Keratinocyte (primary cell): ENCODE measurements around the gene ADGRB3. TPM values are rescaled to one million over a fixed set of nuclear protein-coding genes. Genes with fewer than 3 reads are reported as not detected.

Experiments
- DNase-seq: peaks from one replicate; pipeline ENCODE4 v3.0.0-alpha.2; 2011; ENCODE audit warnings: low read depth, missing footprints, low spot score
- FAIRE-seq: peaks from 2 replicates; lab custom pipeline; 2011; peaks lifted over from hg19 to GRCh38; lab: Jason Lieb, UNC
- H2AFZ ChIP-seq: 2 replicates; pipeline ENCODE4 v1.6.0; 2012; ENCODE audit warnings: low read length, control low read depth, inconsistent platforms; ENCODE audit not compliant: control insufficient read depth
- H3K27ac ChIP-seq: 2 replicates; pipeline ENCODE4 v1.5.1; 2011; ENCODE audit warnings: low read length; ENCODE audit not compliant: control insufficient read depth, insufficient read depth
- H3K27me3 ChIP-seq: 3 replicates; pipeline ENCODE4 v1.6.0; 2011; ENCODE audit warnings: low read length; ENCODE audit not compliant: control insufficient read depth, insufficient read depth; ENCODE audit errors: extremely low read depth
- H3K36me3 ChIP-seq, 2 experiments: 2 replicates in 1 of 2; 3 replicates in 1 of 2; pipeline ENCODE4 v1.5.1; 2011; ENCODE audit warnings: low read length in 2 of 2, mild to moderate bottlenecking in 1 of 2; ENCODE audit not compliant: control insufficient read depth in 2 of 2, insufficient read depth in 2 of 2; ENCODE audit errors: extremely low read depth in 1 of 2
- H3K4me1 ChIP-seq: 3 replicates; pipeline ENCODE4 v1.5.1; 2011; ENCODE audit warnings: low read length; ENCODE audit not compliant: control insufficient read depth, insufficient read depth; ENCODE audit errors: extremely low read depth
- H3K4me2 ChIP-seq: 3 replicates; pipeline ENCODE4 v1.6.0; 2011; ENCODE audit warnings: low read depth, low read length; ENCODE audit not compliant: control insufficient read depth, insufficient read depth; ENCODE audit errors: extremely low read depth
- H3K4me3 ChIP-seq, 3 experiments: fragments of 200-600 bp in 1 of 3; sonication (generic) in 1 of 3; 2 replicates in 2 of 3; 3 replicates in 1 of 3; pipeline ENCODE4 v1.5.1; 2011 to 2016; ENCODE audit warnings: low read length in 3 of 3, mild to moderate bottlenecking in 3 of 3, control low read depth in 2 of 3, inconsistent platforms in 1 of 3, low read depth in 1 of 3, mixed read lengths in 1 of 3, mixed run types in 1 of 3, moderate library complexity in 1 of 3; ENCODE audit not compliant: control insufficient read depth in 2 of 3, insufficient read depth in 2 of 3; ENCODE audit errors: extremely low read depth in 1 of 3
- H3K79me2 ChIP-seq: 2 replicates; pipeline ENCODE4 v1.6.0; 2012; ENCODE audit warnings: low read length; ENCODE audit not compliant: control insufficient read depth, insufficient read depth
- H3K9ac ChIP-seq: 3 replicates; pipeline ENCODE4 v1.6.0; 2011; ENCODE audit warnings: low read length; ENCODE audit not compliant: control insufficient read depth, insufficient read depth; ENCODE audit errors: extremely low read depth
- H3K9me1 ChIP-seq: 3 replicates; pipeline ENCODE4 v1.6.0; 2011; ENCODE audit warnings: low read length; ENCODE audit not compliant: control insufficient read depth, insufficient read depth; ENCODE audit errors: extremely low read depth
- H3K9me3 ChIP-seq: 2 replicates; pipeline ENCODE4 v1.5.1; 2012; ENCODE audit warnings: low read depth, low read length; ENCODE audit not compliant: control insufficient read depth
- H4K20me1 ChIP-seq: 3 replicates; pipeline ENCODE4 v1.6.0; 2011; ENCODE audit warnings: low read length; ENCODE audit not compliant: control insufficient read depth, insufficient read depth; ENCODE audit errors: extremely low read depth
- CTCF ChIP-seq, 3 experiments: IDR thresholded peaks in 1 of 3; conservative IDR thresholded peaks in 1 of 3; optimal IDR thresholded peaks in 1 of 3; 2 replicates in 2 of 3; 3 replicates in 1 of 3; pipeline versions ENCODE3 to v1.5.1; 2011; ENCODE audit warnings: low read length in 3 of 3, mild to moderate bottlenecking in 3 of 3, moderate library complexity in 2 of 3, control low read depth in 1 of 3, inconsistent platforms in 1 of 3; ENCODE audit not compliant: insufficient read depth in 2 of 3; ENCODE audit errors: extremely low read depth in 1 of 3
- EZH2 ChIP-seq: IDR thresholded peaks from one replicate; pipeline ENCODE4 v1.6.1; 2012; ENCODE audit warnings: inconsistent platforms, mild to moderate bottlenecking, low read length, moderate library complexity
- dilution Hi-C: fragments of 300-500 bp; cut with MboI; formaldehyde crosslinking; loops from one replicate; pipeline ENCODE4 v1.7.0; 2020; ENCODE audit warnings: low sequenced_read_pairs; ENCODE audit not compliant: extremely low pct_ligation_motif_present
- polyA plus RNA-seq, 5 experiments: library from polyadenylated mRNA; depleted of rRNA in 3 of 5; stranded (reverse) in 3 of 5; stranded (forward) in 1 of 5; unstranded in 1 of 5; fragments of >200 nt; gene quantifications; 1 replicate in 1 of 5; 2 replicates in 3 of 5; 3 replicates in 1 of 5; pipeline versions ENCODE4 v1.2.1 to v1.2.3, GENCODE V29; 2011 to 2012; ENCODE audit warnings: missing spikeins in 2 of 5, low read depth in 1 of 5, low replicate concordance in 1 of 5

ADGRB3 gene
- polyA plus RNA-seq, 1 donor (not counting 4 experiments of a cell fraction or from before 2014, with no cell fraction given), result not detected

GRCh38 chr6:68632734-68633133, 2.3 kb upstream of the ADGRB3 start:
- Histone ChIP-seq H3K4me1 (peaks cover 4% of the 10 kb centered on the region), H3K4me2 (no peak overlapping the region), H3K9me1 (no peaks in the 10 kb centered on the region), H3K79me2 (no peaks in the 10 kb centered on the region), H4K20me1 (no peaks in the 10 kb centered on the region), H3K27ac (no peak overlapping the region), H3K27me3 (peaks cover 34% of the 10 kb centered on the region), H3K9ac (no peak overlapping the region), H2AFZ (no peak overlapping the region), H3K9me3 (no peaks in the 10 kb centered on the region), H3K4me3 (no peak overlapping the region), H3K36me3 (no peaks in the 10 kb centered on the region)
- dilution Hi-C loops, result no loop called here
- FAIRE-seq (no peak), DNase-seq (no peak)
- TF ChIP-seq CTCF (optimal IDR thresholded peaks at IDR 0.05 in 1 of 3, IDR thresholded peaks at IDR 0.05 in 1 of 3, conservative IDR thresholded peaks at IDR 0.05 in 1 of 3; ENCODE audit: extremely low read depth in 1 of 3, insufficient read depth in 2 of 3, low read length in 3 of 3), result no peak
- TF ChIP-seq EZH2, result no peak

- H3K4me1 ChIP-seq, result peaks cover 4% of the 10 kb centered on the region
- dilution Hi-C loops, result no loop called here
- no peak overlapping the region for H2AFZ ChIP-seq
- no peaks in the 10 kb centered on the region for H3K9me1 ChIP-seq
- H3K4me2 ChIP-seq, result no peak overlapping the region
- DNase-seq (no peak), FAIRE-seq (no peak)
- H3K27ac ChIP-seq, result no peak overlapping the region
- no peak overlapping the region for H3K4me3 ChIP-seq
- no peaks in the 10 kb centered on the region for H3K79me2 ChIP-seq
- no peaks in the 10 kb centered on the region for H3K36me3 ChIP-seq
- TF ChIP-seq CTCF (optimal IDR thresholded peaks at IDR 0.05 in 1 of 3, IDR thresholded peaks at IDR 0.05 in 1 of 3, conservative IDR thresholded peaks at IDR 0.05 in 1 of 3; ENCODE audit: extremely low read depth in 1 of 3, insufficient read depth in 2 of 3, low read length in 3 of 3) (no peak), EZH2 (no peak)
- H4K20me1 ChIP-seq, result no peaks in the 10 kb centered on the region
- H3K9ac ChIP-seq, result no peak overlapping the region
- H3K9me3 ChIP-seq, result no peaks in the 10 kb centered on the region
- H3K27me3 ChIP-seq, result peaks cover 34% of the 10 kb centered on the region
Measured at GRCh38 chr6:68633281-68633971, 1.7 kb upstream of the ADGRB3 start.
